Mucosa of descending colon (tissue), 3 donors: Measurements from ENCODE around the gene SPECC1L. TPM values are rescaled to one million over a fixed set of nuclear protein-coding genes. Genes with fewer than 3 reads are reported as not detected.

Experiments used
- ATAC-seq: fragments of 200-7000 bp; cut with Tn5 transposase; one replicate; pipeline ENCODE4 v1.9.1; 2020; ENCODE audit warnings: mild to moderate bottlenecking, moderate library complexity
- DNase-seq, 3 donors: peaks; one replicate each; pipeline ENCODE4 v3.0.0-alpha.2; 2020
- H3K36me3 ChIP-seq: fragments of 200-600 bp; one replicate; pipeline ENCODE4 v1.8.0; 2021; ENCODE audit warnings: low read depth, mild to moderate bottlenecking
- H3K4me1 ChIP-seq: fragments of 200-600 bp; one replicate; pipeline ENCODE4 v1.8.0; 2021; ENCODE audit warnings: low read depth, mild to moderate bottlenecking
- H3K4me3 ChIP-seq: fragments of 200-600 bp; one replicate; pipeline ENCODE4 v1.8.0; 2021; ENCODE audit warnings: mild to moderate bottlenecking
- H3K9me3 ChIP-seq: fragments of 200-600 bp; one replicate; pipeline ENCODE4 v1.8.0; 2021; ENCODE audit warnings: mild to moderate bottlenecking
- CTCF ChIP-seq: fragments of 200-600 bp; IDR thresholded peaks from one replicate; pipeline ENCODE4 v1.8.0; 2022; ENCODE audit warnings: antibody characterized with exemption, mild to moderate bottlenecking
- intact Hi-C, 2 donors: fragments of 100-400 bp; cut with DNase I in 1 of 2; cut with micrococcal nuclease in 1 of 2; formaldehyde crosslinking; loops; one replicate each; pipeline versions ENCODE4 v1.11.0 to v1.11.1; 2022; cut with DNase I, micrococcal nuclease
- total RNA-seq, 3 donors: library from RNA; stranded (reverse); fragmentation: NEBNext Ultra II Directional in 2 of 3; extraction: Animal tissue kit (Norgen Biotek cat#: 25700) in 2 of 3; gene quantifications; one replicate each; pipeline versions ENCODE4 v1.2.1 to v1.2.4, GENCODE V29; 2021 to 2023
- donor health status: DM: no; HTN: no; CAD: no; lungs with moderate emphysema.
- donor health status: DM: no; HTN: no; CAD: no.
- donor health status: DM: no; HTN: yes; CAD: no.

SPECC1L gene
- total RNA-seq, 3 donors from 2014 or later, result 78.7 to 116 (median 105) TPM

DNA sequence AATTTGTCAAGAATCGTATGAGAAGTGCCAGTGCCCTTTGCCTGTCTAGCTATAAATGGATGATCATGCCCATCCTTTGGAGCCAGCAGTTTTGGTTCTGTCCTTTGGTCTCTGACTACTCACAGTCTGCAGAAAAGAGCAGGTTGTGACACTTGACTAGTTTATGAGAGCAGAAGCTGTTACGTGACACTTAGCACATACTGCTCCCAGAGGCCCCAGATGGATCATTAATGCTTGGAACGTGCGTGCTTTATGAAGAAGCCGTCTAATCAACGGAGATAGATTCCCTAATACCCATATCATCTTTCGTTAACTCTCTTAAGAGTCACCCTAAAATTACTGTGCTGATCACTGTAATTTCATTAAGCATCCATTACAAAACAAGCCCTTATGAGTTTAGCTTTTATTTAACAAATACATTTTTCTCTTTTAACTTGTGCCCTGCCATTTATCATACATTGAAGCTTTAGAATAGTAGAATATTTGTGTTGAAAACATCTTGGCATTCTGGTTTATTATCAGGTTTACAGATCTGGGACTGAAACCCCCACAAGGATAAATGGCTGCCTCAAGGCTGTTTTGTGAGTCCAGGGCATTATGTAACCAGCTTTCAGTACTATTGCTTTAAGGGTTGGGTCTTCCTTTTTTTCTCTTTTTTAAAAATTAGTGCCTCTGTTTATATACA is 109.7 kb downstream of the SPECC1L start:
- intact Hi-C loops, result no loop called here
- TF ChIP-seq CTCF, result no peak
- H3K4me1 ChIP-seq, result no peaks in the 10 kb centered on the region
- ATAC-seq (no peak), DNase-seq (no peak)
- peaks cover 4% of the 10 kb centered on the region for H3K36me3 ChIP-seq
- H3K9me3 ChIP-seq, result no peaks in the 10 kb centered on the region
- no peak overlapping the region for H3K4me3 ChIP-seq

GRCh38 chr22:24380905-24381230 is 110.2 kb downstream of the SPECC1L start:
- Histone ChIP-seq H3K9me3 (no peaks in the 10 kb centered on the region), H3K36me3 (peaks cover 4% of the 10 kb centered on the region), H3K4me3 (no peak overlapping the region), H3K4me1 (no peaks in the 10 kb centered on the region)
- intact Hi-C loops, result no loop called here
- no peak for TF ChIP-seq CTCF
- DNase-seq (no peak), ATAC-seq (no peak)

DNA sequence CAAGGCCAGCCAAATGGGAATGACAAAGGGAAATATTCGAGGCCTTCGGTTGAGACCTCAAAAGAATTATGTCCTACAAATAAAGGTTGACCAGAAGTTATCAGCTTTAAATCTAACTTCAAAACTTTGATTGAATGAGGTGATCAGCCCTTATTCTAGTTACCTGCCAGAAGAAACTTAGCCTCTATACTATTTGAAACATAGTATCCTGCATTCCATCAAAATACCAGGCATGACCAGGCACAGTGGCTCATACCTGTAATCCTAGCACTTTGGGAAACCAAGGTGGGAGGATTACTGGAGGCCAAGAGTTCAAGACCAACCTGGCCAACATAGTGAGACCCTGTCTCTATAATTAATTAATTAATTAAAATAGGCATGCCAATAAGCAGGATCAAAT is 112.4 kb downstream of the SPECC1L start:
- H3K36me3 ChIP-seq, result no peaks in the 10 kb centered on the region
- intact Hi-C loops, result no loop called here
- H3K9me3 ChIP-seq, result no peaks in the 10 kb centered on the region
- no peak for ATAC-seq
- DNase-seq, result no peak
- no peak overlapping the region for H3K4me3 ChIP-seq
- TF ChIP-seq CTCF, result no peak
- H3K4me1 ChIP-seq, result no peaks in the 10 kb centered on the region

DNA sequence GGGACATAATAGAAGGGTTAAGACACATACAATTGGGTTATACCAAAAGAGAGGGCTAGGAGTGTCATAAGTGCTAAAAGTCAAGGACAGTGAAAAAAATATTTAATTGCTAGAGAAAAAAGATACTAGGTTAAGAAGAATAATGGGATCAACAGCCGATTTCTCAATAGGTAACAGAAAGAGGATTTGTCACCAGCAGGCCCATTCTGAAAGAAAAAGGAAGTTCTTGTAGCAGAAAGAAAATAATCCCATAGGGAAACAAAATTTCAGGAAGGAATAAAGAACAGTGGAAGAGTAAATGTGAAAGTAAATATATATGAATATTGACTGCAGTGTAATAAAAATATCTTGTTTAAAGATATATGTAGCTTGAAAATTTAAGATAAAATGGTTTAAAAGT is 113.5 kb downstream of the SPECC1L start:
- H3K9me3 ChIP-seq, result no peaks in the 10 kb centered on the region
- no peak for ATAC-seq
- TF ChIP-seq CTCF, result no peak

DNA sequence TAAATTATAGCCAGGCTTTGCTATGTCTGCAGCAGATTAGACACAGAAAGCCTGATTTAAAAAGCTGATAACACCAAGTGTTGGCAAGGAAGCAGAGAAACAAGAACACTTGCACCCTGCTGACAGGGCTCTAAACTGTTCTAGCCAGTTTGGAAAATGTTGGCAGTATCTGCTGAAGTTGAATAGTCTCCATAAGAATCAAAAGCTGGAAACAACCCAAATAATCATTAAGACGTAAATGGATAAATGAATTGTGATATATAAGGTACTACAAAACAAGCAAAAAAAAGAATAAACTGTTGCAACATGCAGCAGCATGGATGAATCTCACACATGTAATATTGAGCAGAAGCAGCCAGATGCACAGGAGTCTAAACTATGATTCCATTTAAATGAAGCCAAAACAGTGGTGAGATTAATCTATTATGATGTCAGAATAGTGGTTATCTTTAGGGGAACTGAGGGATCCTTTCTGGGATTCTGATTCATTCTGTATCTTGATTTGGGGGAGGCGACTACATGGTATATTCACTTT is 116.4 kb downstream of the SPECC1L start:
- DNase-seq, result no peak
- no peak for ATAC-seq
- intact Hi-C loops, result no loop called here
- Histone ChIP-seq H3K9me3 (no peaks in the 10 kb centered on the region), H3K4me1 (peaks cover 9% of the 10 kb centered on the region), H3K36me3 (no peaks in the 10 kb centered on the region), H3K4me3 (no peak overlapping the region)
- TF ChIP-seq CTCF, result no peak

More for the DNA sequence above, 113.5 kb downstream of the SPECC1L start:
- H3K4me3 ChIP-seq, result no peak overlapping the region
- no peak for DNase-seq
- no peaks in the 10 kb centered on the region for H3K36me3 ChIP-seq
- intact Hi-C loops, result no loop called here
- H3K4me1 ChIP-seq, result no peaks in the 10 kb centered on the region
